ENCODE results near the gene ZNRF2. TPM values are rescaled to one million over a fixed set of nuclear protein-coding genes. Genes with fewer than 3 reads are reported as not detected.

ZNRF2 gene
- total RNA-seq, result 14.5 and 15.5 TPM in 2 replicates

GRCh38 chr7:30284298-30285066 is at the start of gene ZNRF2:
Gene ZNRF2, plus strand, starts transcription at chr7:30284597. Its CDS starts 761 bp downstream, at chr7:30285358.

Other genes with a start within 250 kb of the ZNRF2 start
- gene MTURN, start 149.6 kb upstream of the ZNRF2 start, total RNA-seq, result 14.1 and 26.9 TPM in 2 replicates
- gene NOD1, start 194.2 kb downstream of the ZNRF2 start, total RNA-seq, result 5.5 and 6.3 TPM in 2 replicates
- gene GGCT, start 220.2 kb downstream of the ZNRF2 start, total RNA-seq, result 49.2 and 80.0 TPM in 2 replicates